NCI-H524 (cell line): ENCODE results near the gene SYPL2.
A peak's percentile ranks its signal among the peaks of the same experiment; 100 is the strongest.
"Not testable (repeated sequence)": the region's sequence is repeated elsewhere in the genome, so short reads cannot be mapped to it uniquely, and the experiment has no call there.

ENCODE experiments used
- DNase-seq, 2 experiments: peaks; one replicate each; lab custom pipeline; 2025; lab: John Stamatoyannopoulos, UW

Gene SYPL2

DNA sequence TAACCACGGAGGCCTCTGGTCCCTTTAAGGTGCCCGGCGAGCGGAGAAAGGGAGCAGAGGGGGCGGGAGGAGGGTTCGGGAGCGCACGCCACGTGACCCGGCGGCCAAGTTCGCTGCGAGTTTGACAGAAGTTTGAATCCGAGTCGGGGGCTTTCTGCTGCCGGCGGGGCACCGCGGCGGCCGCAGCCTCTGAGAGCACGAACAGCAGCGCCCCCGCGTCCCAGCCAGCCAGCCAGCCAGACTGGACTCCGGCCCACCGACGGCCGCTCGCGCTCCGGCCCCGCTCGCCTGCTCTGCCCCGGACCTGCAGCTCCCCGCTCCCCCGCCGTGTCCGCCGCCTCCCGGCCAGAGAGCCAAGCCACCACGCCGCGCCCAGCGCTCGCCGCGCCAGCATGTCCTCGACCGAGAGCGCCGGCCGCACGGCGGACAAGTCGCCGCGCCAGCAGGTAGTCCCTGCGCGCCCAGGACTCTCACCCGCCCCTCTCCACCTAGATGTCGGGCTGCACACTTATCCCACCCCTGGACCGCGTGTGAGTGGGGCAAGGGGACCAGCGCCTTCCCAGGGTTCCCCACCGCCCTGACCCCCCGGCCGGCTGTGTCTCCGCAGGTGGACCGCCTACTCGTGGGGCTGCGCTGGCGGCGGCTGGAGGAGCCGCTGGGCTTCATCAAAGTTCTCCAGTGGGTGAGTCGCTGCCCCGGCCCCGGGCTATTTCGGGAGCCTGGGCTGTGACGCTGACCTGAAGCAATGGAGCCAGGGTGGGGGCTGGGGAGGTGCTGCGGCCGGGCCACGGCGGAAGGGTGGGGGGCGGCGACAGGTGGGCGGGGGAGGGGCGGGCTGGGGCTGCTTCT lies at the start of gene SYPL2:
Gene SYPL2, plus strand, starts transcription at position 95 of the 849 bp plus-strand sequence. Its CDS starts 298 bp downstream, at position 393.
- peak in 1 of 2 experiments; percentile 24 for DNase-seq

DNA sequence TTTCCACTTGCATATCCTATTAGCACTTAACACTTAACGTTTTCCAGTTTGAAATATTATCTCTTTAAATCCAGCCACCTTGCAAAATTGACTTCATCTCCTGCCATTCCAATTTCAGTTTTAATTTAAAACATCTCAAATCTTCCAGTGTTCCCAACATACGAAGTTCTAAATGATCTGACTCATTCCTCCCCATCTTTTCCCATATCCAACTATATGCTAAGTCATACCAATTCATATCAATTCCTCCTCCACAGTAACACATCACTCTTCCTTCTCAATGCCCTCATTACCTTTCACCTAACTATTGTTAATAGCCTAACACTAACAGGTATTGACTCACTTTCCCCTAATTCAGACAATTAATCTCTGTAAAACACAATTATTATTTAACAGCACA lies 42.8 kb upstream of the SYPL2 start:
- DNase-seq: no peak

DNA sequence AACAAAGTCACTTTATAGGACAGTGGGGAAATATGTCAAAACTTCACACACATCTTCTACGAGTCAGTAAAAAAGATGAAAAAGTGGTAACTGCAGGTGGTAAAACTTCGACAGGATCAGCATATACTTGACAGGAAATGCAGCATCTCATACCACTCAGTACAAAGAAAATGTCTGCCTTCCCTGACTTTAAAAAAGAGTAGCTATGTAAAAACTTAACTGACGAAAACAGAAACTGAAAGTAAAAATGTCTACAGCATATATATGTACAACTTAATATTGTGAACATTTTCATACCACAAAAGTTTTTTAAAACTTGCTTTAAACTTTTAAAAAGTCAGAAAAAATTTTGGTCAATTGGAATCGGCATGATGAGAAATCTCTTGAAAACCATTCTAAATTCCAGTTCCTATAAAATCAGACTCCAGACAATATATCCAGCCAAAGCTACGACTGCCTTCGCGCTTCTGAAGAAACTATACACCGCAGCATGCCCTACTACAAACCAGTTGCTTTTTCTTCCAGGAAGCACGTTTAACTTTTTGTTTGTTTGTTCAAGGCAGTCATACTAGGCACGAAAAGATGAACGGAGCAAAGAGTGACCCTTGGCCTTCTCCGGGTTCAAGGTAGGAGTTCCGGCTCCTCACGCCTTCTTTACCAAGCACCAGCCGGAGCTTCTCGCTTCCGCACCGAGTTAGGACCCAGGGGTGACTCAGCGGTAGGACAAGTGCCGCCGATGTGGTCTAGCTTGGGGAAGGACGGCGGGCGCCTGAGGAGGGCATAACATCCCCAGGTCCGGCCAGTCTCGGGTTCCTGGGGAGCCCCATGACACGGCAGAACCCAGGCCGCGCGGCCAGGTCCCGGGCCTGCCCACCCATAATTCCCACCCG lies 40.7 kb upstream of the SYPL2 start:
- DNase-seq: peak in 1 of 2 experiments; percentile 36

DNA sequence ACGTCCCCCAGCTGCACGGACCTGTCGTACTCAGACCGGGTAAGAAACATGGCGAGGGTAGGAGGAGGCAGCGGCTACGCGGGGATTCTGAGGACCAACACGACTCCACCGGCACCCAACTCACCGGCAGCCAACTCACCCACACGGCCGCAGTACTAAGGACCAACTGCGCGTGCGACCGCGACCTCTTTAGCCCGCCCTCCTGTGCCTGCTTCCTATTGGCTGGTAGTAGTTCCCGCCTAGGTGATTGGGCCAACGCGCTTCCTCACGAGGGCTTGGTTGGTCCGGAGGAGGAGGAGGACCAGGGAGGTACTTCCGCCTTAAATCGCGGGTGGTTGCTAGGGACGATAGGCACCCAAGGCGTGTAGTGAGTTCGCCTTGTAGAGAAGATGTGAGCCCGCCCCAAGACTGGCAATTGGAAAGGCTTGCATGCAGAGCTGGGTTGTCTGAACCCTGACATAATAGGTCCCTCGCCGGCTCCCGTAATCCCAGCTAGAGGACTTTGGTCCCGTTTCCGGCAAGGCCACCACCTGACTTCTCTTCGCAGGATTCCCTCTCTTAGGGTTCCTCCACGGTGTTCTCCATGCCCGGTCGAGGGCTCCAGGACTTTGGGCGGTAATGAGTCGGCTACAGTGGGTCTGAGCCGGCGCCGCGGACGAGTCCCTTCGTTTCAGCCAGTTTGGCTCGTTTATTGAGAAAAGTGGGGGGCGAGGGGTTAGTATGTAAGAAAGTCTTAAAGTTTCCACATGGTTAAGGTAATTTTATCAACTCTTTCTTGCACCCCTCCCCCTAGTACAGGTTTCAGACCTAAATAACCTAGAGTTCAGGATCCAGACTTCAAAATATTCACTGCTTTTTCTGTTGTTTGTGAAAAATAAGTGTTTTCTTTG lies 39.8 kb upstream of the SYPL2 start, which contains the start of gene PSMA5:
Gene PSMA5, minus strand, starts transcription at position 168 of the 890 bp plus-strand sequence. Its CDS starts 118 bp downstream, at position 50.
- peak; percentile 96 to 98 for DNase-seq

DNA sequence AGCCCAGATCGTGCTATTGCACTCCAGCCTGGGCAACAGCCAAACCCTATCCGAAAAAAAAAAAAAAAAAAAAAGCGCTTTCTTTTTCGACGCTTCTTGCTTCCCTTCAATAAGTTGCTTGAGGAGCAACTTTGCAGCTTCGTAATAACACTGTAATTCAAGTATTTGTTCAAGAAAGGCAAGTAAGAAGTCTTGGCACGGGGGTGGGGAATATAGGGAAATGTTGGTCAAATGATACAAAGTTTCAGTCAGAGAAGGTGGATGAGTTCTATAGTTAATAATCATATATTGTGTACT lies 39.2 kb upstream of the SYPL2 start:
- no peak for DNase-seq

DNA sequence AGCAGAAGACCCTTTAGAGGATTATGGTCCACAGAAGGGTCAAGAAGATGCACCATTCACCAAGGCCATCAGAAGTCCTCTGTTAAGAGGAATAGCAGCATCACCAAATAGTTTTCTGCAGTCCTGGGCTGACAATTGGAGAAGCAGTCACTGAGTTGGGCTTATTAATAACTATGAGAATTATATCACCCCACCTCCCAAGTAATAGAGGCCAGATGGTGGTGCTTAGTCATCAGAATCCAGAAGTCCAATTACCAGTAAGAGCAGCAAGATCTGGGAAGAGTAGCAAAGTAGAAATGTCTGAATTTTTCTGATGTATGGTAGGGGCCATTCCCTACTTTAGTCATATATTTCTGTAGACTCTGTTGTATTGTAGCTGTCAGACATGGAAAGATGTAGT lies 34.0 kb upstream of the SYPL2 start:
- peak in 1 of 2 experiments; percentile 51 for DNase-seq

DNA sequence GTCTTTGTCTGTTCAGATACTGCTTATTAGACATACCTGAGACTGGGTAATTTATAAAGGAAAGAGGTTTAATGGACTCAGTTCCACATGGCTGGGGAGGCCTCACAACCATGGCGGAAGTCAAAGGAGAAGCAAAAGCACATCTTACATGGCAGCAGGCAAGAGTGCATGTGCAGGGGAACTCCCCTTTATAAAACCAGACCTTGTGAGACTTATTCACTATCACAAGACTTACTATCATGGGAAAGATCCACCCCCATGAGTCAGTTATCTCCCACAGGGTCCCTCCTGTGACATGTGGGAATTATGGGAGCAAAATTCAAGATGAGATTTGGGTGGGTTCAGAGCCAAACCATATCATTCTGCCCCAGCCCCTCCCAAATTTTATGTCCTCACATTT lies 33.0 kb upstream of the SYPL2 start:
- DNase-seq: no peak

DNA sequence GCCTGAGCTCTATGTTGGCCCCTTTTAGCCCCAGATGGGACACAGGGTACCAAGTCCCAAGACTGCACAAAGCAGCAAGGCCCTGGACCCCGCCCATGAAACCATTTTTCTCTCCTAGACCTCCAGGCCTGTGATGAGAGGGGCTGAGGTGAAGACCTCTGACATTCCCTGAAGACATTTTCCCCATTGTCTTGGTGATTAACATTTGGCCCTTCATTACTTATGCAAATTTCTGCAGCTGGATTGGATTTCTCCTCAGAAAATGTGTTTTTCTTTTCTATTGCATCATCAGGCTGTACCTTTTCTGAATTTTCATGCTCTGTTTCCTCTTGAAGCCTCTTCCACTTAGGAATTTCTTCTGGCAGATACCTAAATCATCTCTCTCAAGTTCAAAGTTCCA lies 31.9 kb upstream of the SYPL2 start:
- DNase-seq: no peak

DNA sequence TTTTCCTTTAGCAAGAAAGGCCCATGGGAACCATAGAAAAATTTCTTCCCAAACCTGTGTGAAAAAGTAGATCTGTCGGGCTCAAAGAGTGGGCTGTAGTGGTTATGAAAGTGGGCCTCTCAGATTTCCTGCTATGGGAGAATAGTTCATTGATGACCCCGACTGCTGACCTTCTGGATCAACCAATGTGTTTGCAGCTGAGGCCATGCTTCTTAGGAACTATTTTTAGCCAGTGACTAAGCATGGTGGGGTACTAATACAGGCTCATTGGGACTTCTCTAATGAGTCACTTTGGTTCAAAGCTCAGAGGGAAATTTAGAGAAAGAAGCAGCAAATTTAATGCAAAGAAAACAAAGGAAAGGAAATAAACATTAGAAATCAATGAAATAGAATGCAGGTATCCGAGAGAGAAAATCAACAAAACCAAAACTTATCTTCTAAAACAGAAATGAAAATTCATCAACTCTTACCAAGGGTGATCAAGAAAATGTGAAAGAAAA lies 27.5 kb upstream of the SYPL2 start:
- DNase-seq: no peak

DNA sequence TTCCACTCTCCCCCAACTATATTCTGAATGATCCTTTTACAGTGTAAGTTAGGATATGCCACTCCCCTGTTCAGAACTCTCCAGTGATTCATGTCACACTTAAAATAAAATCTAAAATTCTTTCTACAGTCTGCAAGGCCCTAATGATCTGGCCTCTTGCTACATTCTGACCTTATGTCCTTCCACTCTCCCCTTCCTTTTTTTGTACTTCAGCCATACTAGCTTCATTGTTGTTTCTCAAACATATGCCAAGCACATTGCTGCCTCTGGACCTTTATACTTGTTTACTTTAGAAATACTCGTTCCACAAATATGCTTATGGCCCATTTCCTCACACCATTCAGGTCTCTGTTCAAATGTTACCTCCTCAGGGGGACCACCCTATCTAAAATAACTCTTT lies 25.3 kb upstream of the SYPL2 start:
- no peak for DNase-seq

DNA sequence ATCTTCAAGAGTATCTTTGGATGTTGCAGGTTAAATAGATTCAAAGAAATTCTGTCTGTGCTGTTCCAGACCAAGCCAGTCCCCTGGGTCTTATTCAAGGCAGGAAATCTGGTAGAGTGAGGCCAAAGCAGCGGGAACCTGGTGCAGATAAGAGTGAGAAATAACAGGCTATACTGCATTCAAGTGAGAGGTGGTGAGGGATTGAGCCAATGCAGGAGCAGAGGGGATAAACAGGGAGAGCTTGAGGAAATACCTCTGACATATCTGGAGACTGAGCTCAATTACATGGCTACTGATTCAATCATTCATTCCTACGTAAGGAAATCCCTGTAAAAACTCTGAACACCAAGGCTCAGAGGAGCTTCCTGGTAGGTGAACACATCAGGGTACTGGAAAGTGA lies 22.9 kb upstream of the SYPL2 start:
- DNase-seq: no peak

DNA sequence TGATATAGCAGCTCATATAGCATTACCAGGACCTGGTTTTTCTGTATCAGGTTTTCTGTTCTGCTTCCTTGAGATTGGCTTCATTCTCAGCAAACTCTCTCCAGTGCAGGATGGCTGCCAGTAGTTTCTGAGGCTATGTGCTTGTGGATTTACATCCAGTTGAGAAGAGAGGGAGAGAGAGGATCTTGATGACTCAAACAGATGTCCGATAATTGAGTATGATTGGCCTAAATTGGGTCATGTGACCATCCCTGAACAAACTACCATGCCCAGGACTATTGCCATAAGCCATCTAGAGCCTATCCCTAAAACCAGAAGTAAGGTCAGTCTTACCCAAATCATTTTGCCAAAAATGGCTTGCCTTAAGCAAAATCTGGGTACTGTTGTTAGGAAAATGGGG lies 22.0 kb upstream of the SYPL2 start:
- DNase-seq: peak; percentile 16 to 25

DNA sequence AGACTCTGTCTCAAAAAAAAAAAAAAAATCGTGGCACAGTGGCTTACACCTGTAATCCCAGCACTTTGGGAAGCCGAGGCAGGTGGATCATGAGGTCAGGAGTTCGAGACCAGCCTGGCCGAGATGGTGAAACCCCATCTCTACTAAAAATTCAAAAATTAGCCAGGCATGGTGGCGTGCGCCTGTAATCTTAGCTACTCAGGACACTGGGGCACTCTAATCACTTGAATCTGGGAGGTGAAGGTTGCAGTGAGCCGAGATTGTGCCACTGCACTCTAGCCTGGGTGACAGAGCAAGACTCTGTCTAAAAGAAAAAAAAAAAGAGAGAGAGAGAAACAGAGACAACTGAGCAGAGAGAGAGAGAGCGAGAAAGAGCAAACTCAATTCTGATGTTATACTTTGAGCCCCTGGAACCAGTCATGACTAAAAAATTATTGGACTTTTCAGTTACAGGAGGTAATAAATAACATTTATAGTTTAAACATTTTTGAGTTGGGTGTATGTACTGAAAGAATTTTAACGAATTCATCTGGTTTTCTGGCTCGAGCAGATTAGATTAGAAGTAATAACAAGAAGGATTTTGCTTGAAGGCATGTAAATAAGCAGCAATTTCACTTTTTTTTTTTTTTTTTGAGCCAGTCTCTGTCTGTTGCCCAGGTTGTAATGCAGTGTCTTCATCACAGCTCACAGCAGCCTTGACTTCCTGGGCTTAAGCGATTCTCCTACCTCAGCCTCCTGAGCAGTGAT lies 20.2 kb upstream of the SYPL2 start:
- DNase-seq: not testable (repeated sequence)

DNA sequence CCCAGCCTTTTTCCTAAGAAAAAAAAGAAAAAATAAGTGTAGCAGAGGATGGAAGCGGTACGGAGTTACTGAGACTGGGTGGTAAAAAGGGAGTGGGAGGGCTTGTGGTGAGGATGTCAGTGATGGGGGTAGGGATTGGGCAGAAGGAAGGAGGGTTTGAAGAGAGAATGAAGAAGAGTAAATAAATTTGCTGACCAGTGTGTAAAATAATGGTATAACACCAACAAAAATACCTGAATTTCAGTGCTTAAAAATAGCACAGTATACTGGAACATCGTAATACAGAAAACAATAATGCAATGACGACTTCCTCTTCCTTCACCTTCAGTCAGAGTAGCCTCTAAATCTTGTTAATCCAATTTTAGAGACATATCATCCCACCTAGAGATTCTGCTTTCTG lies 18.8 kb upstream of the SYPL2 start:
- no peak for DNase-seq

DNA sequence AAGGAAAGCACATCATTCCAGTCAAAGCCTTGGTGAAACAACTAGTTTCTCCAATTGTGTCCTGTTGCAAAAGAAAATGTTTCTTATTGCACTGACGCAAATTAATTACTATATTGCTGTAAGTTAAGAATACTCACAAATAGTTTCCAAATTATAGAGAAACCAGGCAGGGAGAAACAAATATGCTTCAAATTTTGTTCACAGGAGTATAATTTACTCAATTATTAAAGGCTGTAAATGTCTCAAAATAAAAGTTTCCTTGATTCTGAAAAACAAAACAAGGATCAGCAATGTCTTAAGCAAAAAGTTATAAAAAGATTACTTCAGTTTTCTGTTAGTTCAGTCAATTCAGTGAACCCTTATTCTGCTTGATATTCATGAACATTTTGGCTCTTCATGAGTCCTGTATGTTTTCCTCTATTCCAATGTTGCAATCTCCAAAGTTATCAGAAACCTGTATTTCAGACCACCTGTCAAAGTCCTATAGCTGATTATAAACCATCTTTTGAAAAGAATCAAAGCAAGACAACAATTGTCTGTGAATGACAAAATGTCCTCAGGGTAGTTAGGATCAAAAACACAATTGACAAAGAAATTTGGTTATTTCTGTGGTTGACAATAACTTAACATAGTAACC lies 11.7 kb upstream of the SYPL2 start:
- no peak for DNase-seq

DNA sequence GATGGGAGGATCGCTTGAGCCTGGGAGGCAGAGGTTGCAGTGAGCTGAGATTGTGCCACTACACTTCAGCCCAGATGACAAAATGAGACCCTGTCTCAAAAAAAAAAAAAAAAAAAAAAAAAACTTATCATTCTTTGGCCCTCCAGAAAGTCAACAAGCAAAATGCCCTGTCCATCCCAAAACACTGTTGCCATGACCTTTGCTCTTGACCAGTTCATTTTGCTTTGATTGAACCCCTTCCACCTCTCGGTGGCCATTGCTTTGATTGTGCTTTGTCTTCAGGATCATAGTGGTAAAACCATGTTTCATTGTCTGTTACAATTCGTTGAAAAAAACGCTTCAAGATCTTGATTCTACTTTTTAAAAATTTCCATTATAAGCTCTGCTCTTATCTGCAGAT lies 8.5 kb upstream of the SYPL2 start:
- no peak for DNase-seq

DNA sequence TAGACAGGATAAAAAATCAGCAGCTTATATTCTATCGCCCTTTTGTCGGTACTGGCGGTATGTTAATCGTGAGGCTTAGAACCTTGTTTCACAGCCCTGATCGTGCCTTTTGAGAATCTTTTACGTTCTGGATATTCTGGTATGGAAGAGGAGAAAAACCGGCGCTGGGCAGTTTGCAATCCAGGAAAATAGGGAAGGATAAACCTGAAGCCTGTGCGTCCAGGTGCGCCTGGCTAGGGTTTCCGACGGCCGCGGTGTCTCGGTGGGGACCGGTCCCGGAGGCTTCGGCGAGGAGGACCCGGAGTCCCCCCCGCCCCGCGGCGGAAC lies 258 bp upstream of the SYPL2 start:
- peak; percentile 22 for DNase-seq

DNA sequence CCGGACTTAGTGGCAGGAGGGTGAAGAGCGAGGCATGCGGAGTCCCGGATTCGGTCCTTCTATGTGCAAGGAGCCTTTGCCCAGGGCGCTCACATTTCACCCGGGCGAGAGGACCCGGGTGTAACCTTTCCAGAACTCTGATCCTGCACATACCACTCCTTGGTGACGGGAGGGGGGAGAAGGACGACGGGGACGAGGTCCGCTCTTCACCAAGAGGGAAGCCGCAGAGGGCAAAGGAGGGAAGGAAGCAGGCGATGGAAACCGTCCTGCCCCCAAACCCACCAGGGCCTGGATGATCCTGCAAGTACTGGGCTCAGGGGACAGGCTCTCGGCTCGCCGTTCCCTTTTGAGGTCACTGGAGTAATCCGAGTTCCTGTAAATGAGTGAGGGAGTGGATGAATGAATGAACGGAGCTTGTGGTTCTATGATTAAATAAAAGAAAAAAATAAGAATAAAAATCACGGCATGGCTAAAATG lies 993 bp downstream of the SYPL2 start:
- no peak for DNase-seq

DNA sequence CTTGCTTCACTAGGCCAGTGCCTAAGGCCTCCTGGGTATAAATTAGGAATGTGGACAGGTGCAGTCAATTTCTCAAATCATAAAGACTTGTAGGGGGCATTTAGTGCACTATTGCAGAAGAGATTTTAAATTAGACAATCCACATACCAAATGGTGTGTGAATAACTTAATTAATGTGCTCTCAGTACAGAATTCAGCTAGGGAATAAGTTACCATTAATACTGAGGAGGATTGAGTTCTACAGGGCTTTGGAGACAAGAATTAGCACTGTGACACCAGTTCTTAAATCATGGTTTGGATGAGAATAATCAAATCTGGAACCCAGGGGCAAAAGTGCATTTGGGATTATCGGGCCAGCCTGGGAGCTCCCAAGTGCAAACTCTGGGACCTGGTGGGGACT lies 1.7 kb downstream of the SYPL2 start:
- no peak for DNase-seq

DNA sequence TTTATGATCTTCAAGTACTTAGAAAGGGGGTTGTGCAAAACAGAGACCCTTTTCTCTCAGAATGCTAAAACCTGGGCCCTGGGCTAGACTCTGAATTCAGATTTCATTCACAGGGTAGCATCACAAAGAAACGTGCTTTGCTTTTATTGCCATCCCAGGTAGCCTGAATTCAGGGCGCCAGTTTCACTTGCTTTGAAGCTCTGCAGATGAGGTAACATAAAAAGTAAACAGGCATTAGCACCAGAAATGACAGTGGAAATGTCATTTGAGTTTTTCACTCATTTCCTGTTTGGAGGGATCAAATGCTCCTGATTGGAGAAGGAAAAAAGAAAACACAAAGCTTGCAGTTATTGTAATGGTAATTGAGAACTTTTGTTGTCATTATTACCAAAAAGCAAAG lies 2.6 kb downstream of the SYPL2 start:
- no peak for DNase-seq

DNA sequence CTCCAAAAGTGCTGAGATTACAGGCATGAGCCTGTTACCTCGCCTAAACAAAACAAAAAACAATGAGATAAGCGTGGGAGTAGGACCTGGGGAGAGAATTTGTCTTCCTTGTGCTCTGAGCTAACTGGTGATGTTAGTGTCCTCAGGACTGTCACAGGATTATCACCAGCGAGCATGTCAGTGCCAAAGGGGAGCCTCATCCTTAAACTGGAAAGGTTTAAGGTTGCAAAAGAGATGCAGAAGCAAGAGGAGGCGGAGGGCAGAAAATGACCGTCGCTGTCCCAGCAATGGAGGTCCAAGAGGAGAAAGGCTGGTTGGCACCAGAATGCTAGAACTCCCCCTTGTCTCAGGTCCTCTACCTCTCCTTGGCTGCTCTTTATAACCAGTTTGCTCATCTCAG lies 3.9 kb downstream of the SYPL2 start:
- DNase-seq: no peak
